Stimulated activated CD8-positive, alpha-beta memory T cell treated with anti-CD3 and anti-CD28 coated beads, Interleukin-4, amount 100 ng/mL, for 24 hours (primary cell): ENCODE results near the gene ECI2.
"Not testable (repeated sequence)": the region's sequence is repeated elsewhere in the genome, so short reads cannot be mapped to it uniquely, and the experiment has no call there.

Source experiments
- DNase-seq: peaks from one replicate; pipeline ENCODE4 v3.0.0-alpha.2; 2020; ENCODE audit warnings: low read depth

The ECI2 gene

DNA sequence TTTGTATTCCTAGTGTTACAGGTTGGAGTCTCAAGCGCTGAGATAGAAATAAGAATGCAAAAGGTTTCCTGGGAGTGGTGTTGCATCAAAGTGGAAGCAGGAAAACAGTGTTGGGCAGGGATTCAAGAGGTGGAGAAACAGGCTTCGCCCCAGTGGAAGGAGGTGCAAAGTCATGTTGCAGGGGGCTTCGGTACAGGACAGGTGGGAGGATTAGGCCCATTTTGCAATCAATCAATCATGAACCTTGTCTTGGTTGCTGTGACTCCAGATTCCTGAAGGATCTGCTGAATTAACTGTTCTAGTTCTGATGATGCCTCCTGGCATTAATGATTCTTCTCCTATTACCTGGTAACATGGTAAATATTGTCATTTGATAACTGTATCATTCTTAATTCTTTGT is 34.1 kb downstream of the ECI2 start:
- DNase-seq: no peak

DNA sequence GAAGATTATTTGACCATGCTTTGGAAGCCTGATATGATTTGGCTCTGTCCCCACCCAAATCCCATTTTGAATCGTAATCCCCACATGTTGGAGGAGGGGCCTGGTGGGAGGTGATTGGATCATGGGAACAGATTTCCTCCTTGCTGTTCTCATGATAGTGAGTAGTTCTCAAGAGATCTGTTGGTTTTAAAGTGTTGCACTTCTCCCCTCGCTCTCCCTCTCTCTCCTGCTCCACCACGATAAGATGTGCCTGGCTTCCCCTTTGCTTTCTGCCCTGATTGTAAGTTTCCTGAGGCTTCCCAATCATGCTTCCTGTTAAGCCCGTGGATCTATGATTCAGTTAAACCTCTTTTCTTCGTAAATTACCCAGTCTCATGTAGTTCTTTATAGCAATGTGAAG is 34.7 kb downstream of the ECI2 start:
- DNase-seq: no peak

DNA sequence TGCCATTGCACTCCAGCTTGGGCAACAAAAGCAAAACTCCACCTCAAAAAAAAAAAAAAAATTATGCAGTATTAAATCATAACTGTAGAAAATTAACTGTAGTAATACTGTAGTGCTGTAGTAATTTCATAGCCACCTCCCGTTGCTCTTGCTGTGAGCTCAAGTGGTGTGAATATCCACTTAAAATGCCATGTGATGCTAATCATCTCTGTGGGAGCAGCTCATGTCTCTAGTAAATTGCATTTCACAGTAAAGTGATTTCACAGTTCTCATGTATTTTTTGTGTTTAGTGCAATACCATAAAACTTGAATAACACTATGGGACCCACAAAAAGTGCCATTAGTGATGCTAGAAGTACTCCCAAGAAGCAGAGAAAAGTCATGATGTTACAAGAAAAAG is 42.1 kb downstream of the ECI2 start:
- no peak for DNase-seq

DNA sequence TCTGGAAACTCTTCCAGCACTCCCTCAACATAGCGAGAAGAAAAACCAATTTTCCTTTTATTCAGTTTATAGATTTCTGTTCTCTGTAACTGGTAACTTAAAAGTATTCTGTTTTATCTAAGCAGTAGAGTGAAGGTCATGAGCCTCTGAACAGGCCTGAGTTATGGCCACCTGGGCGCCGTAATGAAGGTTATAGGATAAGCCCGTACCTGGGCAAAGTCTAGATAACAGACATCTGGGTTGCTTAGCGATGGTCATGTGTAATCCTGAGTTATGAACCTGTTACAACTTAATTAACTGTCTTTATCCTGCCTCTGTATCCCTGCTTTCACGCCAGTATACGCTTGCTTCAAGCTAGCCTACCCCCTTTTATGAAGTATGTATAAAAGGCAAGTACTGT is 43.4 kb downstream of the ECI2 start:
- DNase-seq: no peak

DNA sequence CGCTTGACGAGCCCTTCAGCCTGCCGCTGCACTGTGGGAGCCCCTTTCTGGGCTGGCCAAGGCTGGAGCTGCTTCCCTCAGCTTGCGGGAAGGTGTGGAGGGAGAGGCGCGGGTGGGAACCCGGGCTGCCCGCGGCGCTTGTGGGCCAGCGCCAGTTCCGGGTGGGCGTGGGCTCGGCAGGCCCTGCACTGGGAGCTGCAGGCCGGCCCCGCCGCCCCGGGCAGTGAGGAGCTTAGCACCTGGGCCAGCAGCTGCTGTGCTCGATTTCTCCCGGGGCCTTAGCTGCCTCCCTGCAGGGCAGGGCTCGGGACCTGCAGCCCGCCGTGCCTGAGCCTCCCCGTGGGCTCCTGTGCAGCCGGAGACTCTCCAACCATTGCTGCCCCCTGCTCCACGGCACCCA is 45.3 kb downstream of the ECI2 start:
- not testable (repeated sequence) for DNase-seq

DNA sequence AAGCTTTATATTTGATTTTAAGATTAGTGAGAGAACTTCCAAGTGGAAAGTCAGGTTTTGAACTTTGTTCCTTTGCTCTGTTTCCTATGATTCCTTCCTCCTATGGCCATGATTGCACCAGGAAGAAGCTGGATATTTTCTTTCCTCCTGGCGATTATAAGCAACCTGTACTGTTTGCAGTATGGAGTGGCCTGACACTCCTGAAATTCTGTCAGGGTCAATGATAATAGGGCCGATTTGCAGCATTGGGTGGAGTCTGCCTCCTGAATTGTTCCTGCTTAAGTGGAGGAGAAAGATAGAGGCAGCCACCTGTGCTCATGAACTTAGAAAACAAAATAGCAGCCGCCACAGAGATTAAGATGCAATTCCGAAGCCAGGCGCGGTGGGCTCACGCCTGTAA is 46.7 kb downstream of the ECI2 start:
- DNase-seq: no peak

DNA sequence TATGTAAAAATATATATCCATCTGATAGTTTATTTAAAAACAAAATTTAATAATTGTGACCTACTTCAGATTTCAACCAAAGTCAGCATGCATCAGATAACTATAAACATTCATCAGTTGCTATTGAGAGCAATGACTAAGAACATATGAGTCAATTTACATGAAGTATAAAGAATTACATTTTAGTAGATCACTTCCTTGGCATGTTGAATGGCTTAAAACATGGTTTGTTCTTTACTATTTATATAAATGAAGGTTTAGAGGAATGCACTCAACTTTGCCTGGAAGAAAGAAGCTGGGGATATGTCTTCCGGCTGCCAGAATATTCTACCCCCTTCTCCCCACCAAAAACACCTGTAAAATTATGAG is 50.1 kb downstream of the ECI2 start:
- no peak for DNase-seq

DNA sequence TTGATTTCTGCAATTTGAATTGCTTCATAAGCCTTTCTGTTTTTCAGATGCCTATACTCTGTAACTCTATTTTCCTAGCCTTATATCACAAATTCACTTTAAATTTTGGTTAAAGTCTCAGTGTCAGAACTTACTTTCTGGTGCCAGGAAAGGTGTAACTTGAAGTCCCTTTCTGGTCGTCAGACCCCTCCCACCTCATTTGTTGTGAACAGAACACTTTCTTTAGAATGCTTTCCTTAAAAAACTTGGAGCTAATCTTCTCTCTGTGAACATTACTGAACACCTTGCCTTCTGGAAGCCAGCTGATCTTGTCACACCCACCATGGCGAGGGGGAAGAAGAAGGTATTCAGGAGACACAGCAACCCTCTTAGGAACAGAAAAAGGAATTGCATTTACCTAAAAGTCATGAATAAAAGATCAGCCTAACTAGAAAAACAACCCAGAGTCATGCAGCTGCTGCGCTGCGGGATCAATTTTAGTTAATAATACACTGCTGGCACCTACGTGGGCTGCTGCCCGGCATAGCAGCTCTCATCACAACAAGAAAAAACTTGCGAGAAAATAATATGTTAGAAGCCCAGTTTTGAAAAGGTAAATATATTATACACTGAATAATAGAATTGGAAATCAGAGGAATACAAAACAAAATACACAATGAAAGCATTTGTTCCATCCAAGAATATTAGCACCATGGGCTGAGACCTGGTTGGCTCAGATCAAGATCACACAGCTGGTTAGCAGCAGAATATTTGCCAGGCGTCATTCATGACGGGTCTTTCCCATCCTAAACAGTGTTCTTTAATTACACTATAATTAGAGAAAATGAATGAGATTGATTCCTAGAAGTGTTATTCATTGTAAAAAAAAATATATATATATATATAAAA is 50.7 kb downstream of the ECI2 start:
- no peak for DNase-seq

DNA sequence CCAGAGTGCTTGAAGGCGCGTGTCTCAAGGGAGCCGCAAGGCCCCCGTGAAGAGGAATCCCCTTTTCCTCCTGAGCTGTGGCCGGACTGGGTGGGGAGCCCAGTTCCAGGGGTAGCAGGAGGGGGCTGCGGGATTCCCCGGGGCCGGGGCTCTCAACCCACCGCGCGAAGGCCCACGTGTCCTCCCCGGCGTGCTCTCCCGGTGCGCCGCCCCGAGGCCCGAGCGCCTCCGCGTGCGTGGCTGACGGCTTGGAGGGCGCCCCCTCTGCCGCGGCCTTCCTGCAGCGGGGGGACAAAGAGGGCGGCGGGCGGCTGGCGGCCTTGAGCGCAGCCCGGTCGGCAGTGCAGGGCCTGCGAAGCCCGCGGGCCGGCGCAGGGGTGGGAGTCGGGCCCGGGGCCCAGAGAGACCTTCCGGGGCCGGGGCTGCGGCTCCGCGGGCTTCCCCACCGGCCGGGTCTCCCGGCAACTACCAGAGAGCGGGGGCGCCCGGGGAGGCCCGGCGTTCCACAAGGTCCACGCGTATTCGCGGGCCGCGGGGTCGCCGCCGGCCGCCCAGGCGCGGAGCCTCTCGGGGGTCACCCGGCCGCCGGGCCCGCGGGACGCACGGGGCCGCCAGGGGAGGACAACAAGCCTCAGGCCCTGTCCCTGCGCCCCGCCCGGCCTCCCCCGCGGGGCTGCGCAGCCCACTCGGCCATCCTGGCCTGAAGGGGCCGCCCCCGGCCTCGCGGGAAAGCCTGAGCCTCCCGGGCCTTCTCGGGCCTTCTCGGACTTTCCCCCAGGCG is 56.5 kb downstream of the ECI2 start, which contains the start of gene FAM217A:
Gene FAM217A (minus strand): TSS at position 447 of the 781 bp plus-strand sequence. CDS start 1,723 bp downstream, outside the sequence.
- DNase-seq: no peak

DNA sequence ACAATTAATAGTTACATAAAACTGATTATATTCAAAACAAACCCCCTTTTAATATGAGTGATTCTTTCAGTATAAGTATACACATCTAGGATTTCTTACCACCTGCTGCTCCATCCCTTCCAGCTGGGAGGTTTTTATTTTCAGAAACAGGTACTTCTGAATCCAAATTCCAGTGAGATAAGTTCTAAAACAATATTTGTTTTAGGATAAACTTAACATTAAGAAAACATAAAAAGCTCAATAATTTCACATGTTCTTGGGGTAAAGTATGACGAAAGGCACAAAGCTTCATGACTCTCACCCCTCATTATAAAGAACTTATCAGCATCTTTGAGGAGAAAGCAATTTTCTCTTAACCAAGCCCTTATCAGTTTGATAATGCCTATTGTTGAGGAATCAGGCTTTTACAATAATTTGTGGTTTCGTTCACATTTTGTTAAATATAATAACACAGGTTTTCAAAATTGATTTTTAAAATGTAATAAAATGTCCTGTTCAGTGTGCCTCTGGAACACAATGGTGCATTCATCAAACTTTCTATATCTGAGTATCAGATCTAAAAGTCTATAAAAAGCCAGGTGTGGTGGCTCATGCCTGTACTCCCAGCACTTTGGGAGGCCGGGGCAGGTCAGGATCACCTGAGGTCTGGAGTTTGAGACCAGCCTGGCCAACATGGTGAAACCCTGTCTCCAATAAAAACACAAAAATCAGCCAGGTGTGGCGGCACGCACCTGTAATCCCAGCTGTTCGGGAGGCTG is 60.7 kb downstream of the ECI2 start:
- no peak for DNase-seq

DNA sequence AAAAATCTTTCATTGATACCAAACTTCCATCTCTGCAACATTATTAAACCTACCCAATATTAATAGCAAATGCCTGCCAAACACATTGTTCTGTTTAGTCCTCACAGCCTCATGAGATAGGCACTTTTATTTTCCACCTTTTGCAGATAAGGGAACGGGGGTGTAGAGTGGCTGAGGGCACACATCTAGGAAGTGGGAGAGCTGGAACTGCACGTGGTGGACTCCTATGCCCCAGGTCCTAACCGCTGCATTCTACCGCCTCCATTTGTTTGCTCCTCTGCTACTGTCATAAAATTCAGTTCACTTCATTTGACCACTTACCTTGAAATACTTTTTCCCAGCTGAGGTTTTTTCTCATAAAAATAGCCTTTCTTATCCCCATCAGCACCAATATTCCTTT is 64.0 kb downstream of the ECI2 start:
- DNase-seq: no peak

DNA sequence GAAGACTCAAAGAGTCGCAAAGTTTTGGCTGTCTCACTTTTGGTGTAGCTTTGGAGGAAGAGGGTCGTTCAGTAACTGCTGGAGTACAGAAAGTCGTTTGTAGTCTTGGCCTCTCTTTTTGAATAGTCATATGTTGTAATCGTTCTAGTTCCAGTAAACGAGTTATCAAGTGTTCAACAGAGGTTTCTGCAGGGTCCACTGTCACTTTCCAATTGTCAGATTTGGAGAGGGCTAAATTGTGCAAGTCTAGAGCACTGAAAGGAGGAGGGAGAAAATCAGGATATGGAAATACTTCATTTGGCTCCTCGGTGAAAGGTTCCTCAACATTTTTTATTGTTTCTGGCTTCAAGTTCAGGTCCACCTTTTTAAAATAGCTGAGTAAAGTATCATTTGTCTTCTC is 66.2 kb downstream of the ECI2 start:
- no peak for DNase-seq

DNA sequence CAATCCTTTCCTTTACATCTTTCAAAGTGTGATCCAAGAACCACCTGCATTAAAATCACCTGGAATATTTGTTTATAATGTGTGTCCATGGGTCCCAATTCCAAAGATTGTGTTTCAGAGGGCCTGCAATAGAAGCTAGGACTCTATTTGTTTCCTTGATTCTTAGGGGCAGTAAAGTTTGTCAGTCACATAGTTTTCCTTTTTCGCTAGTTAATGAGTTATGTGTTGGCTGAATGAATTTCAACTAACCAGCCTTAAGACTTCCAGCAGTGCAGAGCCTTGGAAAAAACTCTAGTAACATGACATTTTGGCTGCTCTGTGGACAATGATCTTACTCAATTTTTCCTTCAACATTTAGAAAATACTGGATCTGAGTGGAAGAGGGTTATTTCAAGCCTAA is 67.7 kb downstream of the ECI2 start:
- DNase-seq: no peak

DNA sequence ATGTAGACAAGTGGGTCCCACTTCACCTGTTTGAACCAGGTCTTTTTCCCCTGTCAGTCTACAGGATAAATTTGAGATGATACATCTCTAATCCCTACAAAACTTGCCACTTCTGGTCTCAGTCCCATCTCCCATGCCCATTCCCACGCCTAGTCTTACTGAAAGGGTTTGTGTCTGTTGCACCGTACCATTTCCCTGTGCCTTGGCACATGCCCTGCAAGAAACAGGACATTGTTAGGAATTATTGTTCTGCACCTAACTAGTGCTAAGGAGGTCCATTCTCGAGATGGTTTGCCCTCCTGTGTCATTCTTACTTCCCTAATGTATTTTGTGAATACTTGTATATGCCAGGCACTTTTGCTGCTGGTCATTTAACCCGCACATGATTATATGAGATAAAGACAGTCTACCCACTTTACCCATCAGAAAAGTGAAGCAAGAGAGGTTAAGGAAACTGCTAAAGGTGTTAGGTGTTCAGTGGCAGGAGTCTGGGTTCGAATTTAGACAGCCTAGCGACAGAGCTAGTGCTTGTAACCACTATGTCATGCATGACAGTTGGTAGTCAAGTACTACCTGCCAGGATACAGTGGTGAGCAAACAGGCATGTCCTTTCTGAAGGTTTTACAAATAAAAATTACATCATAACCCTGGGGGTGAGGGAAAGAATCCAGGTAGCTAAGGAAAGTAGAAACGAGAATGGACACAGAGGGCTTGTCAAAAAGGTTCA is 69.2 kb downstream of the ECI2 start:
- DNase-seq: no peak
